Superior temporal gyrus (tissue), 1 donor: ENCODE results near the gene EHBP1L1.
"Not testable (repeated sequence)": the region's sequence is repeated elsewhere in the genome, so short reads cannot be mapped to it uniquely, and the experiment has no call there.

Experiments
- DNase-seq: peaks from one replicate; pipeline ENCODE4 v3.0.0-alpha.2; 2016; ENCODE audit errors: extremely low spot score

The EHBP1L1 gene

DNA sequence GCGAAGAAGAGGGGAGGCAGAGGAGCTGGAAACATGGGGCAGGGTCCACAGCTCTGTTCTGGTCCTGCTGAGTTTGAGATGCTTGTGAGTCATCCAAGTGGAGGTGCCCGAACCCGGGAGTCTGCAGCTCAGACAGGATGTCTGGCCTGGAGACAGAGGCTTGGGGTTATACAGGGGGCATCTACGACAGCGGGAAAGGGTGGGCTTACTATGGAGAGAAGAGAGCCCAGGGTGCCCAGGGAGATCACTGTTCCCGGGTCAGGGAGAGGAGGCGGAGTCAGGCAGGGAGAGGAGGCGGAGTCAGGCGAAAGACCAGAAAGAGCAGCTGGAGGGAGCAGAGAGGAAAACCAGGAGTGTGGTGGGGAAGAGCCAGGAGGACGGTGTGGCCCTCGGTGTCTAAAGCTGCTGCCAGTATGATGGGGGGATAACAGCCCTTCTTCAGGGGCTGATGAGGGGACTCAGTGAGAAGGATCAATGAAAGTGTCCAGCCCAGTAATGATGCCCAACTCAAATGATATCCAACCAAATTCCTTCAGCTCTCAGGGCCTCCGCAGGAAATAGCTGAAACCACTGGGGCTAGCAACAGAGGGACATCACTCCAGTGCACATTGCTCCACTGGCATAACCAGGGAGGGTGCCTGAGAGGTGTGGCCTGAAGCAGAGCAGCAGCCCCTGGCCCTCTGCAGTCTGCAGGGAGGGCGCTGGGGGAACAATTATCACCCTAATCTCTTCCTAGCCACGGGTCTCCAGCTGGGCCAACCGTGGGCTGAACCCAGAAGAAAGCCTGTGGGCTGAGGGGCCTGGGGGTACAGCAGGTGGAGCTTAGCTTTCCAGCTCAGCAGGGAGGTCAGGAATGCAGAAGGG is 15.1 kb upstream of the EHBP1L1 start:
- peak; percentile 61 for DNase-seq

DNA sequence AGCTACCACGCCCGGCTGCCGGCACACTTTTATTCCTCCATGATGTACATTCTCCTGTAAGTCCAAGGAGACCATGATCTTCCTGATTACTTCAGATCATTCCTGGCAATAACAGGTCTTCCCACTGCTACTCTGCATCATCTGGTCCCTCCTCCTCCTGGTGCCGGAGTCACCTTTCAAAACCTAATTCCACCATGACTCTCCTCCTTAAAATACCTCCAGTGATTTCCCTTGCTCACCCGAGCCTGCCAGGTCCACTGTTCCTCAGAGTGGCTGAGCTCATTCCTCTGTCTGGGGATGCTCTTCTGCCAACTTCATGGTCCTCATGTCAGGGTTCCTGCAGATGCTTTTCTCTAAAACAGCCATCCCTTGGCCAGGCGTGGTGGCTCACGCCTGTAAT is 13.8 kb upstream of the EHBP1L1 start:
- no peak for DNase-seq

DNA sequence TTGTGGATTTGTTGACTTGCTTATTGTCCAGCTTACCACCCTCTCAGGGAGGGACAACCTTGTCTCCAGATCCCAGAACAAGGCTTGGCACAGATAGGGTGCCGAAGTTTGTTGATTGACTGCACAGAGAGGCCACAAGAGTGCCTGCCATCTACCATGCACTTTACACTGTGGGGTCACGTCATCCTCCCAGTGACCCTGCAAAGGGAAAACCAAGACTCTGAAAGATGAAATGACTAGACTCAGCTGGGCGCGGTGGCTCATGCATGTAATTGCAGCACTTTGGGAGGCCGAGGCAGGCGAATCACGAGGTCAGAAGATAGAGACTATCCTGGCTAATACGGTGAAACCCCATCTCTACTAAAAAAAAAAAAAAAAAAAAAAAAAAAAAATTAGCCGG is 13.1 kb upstream of the EHBP1L1 start:
- no peak for DNase-seq

DNA sequence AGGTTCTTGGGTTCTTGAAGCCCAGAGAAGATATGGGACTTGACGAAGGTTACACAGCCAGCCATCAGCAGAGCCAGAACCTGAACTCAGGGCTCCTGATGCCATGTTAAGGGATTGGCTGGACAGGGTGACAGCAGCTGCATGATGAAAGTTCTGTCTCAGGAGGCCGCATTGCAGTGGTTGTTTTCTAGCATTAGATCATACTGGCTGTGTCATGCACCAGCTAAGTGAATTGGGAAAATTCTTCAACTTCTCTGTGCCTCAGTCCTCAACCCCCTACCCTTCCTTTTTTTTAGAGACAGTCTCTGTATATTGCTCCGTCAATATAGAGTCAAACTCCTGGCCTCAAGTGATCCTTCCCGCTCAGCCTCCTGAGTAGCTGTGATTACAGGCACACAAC is 12.3 kb upstream of the EHBP1L1 start:
- DNase-seq: no peak

DNA sequence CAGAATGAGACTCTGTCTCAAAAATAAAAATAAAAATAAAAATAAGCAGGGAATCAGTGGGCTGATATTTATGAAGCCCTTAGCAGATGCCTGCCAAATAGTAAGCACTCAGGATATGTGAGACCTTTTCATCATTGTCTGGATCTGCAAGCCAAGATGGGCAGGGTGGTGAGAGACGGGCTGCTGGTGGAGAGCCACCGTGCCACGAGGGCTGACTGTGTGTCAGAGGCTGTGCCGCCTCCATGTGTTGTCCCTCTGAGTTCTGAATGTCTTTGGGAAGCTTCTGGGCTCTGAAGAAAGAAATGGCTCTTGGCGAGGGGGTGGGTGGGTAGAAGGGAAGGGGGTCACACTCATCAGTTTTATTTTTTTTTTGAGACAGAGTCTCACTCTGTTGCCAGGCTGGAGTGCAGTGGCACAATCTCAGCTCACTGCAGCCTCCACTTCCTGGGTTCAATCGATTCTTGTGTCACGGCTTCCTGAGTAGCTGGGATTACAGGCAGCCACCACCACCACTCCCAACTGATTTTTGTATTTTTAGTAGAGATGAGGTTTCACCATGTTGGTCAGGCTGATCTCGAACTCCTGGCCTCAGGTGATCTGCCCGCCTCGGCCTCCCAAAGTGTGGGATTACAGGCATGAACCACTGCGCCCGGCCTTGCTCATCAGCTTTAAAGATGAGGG is 10.8 kb upstream of the EHBP1L1 start:
- not testable (repeated sequence) for DNase-seq

DNA sequence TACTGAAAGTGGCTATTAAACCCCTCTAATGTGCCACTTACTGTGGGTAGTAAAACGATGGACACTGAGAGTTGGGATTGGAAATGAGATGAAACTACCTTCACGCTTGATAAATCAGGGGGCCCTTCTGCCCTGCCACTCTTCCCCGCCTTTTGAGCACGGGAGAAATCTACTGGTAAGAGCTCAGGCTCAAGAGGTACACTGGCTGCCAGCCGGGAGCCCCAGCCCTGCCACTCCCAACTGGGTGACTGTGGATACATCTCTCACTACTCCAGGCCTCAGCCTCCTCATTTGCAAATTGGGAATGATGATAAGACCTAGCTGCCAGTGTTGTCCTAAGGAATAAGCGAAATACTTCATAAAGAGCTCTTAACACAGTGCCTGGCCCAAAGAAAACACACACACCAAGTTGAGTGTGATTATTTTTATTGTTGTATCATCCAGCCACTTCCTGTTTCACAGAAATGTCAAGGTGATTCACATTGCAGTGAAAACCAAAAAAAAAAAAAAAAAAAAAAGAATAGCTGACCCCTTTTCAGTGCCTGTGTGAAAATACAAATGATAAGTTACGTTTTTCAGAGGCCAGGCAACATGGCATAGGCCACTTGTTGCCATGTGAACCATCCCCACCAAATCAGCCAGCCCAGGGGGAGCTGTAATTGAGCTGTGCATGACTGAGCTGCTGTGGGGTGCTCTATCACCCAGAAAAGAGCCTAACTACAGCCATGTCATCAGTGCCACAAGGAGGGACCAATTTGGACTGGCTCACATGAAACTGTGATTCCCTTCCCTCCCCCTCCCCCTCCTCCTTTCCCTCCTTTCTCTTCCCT is 10.0 kb upstream of the EHBP1L1 start:
- DNase-seq: no peak

DNA sequence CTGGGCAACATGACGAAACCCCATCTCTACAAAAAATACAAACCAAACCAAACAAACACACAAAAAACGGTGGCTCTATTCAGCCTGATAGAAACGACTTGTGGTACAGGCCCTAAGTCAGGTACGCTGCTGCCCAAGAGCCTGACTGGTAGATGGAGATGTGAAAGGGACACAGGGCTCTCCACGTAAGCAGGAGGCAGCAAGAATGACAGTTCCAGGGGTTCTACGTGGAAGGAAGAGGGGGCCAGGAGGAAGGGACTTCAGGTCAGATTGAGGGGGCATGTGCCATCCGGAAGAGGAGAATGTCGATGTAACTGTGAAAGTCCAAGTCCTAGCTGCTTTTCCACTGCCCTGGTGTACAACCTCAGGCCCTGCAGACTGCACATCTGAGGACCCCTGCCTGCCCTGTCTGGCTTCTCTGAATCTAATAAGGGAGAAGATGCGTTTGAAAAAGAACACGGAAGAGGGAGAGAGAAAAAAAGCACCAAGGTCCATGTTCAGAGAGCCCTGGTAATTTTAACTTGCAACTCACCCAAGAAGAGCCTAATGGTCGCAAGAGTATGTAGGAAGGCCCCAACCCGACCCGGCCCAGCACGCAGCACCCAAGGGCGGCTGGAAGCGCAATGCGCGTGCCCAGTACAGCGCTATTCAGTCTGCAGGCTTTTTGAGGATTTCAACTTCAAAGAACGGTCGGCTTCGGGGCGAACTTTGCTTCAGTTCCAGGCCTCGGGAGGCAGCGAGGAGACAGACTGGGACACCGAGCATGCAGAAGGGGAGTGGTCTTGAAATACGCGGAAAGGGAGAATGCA is 6.5 kb upstream of the EHBP1L1 start:
- no peak for DNase-seq

DNA sequence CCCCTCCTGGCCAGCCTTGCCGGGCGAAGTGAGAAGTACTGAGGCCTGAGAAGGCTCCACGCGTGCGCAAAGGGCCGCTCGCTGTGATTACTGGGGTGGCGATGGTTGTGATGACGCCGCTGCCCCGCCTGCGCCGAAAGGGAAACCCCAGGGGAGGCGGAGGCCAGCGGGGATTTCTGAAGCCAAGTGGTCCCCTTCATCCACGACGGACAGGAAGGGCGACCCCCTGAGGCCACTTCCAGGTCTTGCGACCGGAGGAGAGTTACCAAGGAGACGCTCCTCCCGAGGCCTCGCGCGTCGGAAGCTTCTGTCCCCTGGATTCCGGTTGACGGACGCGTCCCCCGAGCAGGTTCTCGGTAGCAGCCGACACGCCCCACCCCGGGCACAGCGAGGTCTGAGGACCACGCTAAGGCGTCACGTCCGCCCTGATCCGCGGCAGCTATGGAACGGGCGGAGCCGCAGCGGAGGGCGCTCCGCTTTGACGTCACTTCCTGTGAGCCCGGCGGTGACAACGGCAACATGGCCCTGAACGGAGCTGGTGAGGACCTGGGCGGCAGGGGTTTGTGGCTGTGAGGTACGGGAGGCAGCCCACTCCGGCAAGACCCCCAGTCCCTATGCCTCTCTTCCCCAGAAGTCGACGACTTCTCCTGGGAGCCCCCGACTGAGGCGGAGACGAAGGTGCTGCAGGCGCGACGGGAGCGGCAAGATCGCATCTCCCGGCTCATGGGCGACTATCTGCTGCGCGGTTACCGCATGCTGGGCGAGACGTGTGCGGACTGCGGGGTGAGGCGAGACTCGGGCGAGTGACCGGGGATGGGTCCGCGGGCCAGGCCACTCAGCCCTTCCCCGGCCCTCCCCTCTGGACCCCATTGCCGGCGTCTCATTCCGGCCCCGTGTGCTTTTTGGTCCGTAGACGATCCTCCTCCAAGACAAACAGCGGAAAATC is 5.6 kb upstream of the EHBP1L1 start, which contains the start of gene ZNRD2:
Gene ZNRD2 (plus strand): TSS at position 505 of the 946 bp plus-strand sequence. CDS start 15 bp downstream, at position 520.
- peak; percentile 98 for DNase-seq

DNA sequence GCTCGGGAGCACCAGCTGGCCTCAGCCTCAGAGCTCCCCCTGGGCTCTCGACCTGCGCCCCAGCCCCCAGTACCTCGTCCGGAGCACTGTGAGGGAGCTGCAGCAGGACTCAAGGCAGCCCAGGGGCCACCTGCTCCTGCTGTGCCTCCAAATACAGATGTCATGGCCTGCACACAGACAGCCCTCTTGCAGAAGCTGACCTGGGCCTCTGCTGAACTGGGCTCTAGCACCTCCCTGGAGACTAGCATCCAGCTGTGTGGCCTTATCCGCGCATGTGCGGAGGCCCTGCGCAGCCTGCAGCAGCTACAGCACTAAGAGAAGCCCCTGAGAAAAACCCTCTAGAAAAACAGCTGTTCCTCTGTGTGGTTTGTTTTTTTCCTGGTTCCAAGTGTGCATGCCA is 4.4 kb upstream of the EHBP1L1 start:
- DNase-seq: no peak

DNA sequence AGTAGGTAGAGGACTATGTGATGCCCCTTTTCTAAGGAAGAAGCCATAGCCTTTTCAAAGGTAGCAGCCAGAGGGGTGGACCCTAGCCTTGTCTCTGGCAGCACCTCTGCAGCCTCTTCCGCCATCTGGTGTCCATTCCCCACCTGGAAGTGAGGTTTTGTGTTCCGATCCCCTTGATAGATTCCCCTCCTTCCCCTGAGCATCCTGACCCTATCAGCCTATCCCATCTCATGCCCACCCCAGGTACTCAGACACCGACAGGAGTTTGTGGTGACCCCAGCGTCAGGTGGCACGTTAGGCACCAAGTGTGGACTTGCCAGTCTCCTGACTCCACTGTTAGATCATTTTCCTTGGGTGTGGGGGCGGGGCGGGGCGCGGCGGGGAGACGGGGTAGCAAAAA is 3.9 kb upstream of the EHBP1L1 start:
- DNase-seq: peak; percentile 19

DNA sequence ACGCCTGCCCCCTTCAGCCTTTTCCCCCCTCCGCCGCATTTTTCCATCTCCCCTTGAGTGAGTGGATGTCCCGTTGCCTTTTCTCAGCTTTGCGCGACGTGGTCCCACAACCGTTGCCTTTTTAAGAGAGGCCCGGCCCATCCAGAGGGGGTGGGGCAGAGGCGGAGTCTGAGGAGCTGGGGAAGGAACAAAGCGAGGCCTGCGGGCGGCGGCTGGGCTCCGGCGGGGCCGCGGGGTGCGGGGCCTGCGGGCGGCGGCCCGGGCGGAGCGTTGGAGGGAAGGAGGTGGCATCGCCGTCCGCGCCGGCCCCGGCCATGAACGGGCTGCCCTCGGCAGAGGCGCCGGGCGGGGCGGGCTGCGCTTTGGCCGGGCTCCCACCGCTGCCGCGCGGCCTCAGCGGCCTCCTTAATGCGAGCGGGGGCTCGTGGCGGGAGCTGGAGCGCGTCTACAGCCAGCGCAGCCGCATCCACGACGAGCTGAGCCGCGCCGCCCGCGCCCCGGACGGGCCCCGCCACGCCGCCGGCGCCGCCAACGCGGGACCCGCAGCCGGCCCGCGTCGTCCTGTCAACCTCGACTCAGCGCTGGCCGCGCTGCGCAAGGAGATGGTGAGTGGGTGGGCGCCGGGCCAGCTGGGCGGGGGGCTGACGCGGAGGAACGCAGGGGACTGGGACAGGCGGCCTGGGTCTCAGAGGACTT is 3.3 kb upstream of the EHBP1L1 start, which contains the start of gene FAM89B:
Gene FAM89B (plus strand): TSS at position 183 of the 696 bp plus-strand sequence. CDS start 132 bp downstream, at position 315.
- DNase-seq: peak; percentile 82

DNA sequence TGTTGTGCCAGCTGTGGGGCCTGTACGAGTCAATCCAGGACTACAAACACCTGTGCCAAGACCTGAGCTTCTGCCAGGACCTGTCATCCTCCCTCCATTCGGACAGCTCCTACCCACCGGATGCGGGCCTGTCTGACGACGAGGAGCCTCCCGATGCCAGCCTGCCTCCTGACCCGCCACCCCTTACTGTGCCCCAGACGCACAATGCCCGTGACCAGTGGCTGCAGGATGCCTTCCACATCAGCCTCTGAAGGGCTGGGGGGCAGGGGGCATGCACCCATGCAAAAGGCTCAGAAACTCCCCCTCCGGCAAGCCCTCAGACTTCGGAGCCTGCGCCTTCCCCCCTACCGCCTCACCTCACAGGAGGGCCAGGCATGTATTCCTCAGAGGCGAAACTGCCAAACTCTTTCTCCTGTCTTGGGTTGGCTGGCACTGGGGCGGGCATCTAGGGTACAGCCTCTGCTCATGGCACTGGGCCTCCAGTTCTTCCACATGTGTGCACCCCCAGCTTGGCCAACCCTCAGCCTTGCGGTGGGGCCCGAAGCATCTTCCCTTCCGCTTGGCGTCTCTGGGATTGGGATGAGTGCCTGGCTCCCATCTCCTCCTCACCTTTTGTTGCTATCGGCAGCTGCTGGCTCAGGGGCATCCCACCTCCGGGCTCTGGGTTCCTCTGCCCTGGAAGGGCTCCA is 2.3 kb upstream of the EHBP1L1 start:
- DNase-seq: peak; percentile 12

DNA sequence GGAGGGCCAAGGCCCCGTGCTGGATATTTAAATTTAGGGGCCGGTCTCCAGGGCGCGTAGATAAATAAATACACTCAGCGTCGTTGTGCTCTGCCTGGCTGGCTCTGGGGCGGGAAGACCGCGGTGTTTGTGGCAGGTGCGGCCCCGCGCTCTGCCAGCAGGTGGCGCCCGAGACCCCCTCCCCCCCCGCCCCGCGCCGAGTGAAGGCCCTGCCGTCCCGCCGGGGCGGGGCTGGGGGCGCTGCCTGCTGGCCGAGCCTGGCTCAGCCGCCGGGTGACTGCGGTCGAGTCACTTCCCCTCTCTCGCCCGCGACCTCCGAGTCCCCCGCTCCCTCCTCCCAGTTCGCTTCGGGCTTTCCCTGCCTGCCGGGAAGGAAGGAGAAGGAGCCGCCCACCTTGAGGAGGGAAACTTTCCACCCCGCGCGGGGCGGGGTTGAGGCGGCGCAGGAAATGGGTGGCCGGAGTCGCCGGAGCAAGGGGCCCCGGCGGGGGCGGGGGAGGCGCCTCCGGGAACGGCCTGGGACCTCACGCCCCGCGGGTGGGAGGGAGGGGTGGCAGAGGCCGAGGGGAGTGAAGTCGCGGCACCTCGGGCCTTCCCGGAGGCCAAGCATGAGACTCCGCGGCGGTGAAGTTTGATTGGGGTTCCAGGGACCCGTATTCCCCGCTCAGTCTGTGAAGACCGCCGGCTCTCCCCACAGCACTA is 1.6 kb upstream of the EHBP1L1 start:
- DNase-seq: peak; percentile 67

DNA sequence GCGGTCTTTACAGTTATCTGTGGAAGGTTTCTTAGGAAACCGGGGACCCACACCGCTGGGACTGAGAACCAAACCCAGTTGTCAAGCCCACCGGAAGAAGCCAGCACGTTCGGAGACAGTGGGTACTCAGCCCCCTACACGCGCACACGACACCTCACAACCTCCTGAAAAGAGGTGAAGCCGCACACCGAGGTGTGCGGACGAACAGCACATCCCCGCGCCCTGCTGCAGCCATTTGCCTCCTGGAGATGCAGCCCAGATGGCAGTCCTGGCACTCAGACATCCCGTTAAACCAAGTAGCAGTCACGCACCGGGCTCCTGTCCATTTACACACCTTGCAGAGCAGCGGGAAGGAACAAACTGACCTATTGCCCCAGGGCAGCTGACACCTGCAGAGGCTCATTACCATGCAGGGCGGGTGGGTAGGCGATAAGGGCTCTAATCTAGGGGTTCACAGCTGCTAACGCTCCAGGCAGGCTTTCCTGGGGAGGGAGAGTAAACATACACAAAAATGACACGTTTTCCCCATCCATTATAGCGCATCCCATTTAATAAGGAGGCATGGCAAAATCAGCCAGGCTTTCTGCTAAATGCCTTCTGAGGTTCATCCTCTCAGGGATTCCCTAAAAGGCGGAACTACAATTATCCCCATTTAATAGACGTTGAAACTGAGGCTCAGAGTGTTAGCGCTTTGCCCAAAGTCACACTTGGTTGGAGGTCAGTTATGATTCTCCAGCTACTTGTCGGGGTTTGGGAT is 864 bp upstream of the EHBP1L1 start:
- peak; percentile 18 for DNase-seq

DNA sequence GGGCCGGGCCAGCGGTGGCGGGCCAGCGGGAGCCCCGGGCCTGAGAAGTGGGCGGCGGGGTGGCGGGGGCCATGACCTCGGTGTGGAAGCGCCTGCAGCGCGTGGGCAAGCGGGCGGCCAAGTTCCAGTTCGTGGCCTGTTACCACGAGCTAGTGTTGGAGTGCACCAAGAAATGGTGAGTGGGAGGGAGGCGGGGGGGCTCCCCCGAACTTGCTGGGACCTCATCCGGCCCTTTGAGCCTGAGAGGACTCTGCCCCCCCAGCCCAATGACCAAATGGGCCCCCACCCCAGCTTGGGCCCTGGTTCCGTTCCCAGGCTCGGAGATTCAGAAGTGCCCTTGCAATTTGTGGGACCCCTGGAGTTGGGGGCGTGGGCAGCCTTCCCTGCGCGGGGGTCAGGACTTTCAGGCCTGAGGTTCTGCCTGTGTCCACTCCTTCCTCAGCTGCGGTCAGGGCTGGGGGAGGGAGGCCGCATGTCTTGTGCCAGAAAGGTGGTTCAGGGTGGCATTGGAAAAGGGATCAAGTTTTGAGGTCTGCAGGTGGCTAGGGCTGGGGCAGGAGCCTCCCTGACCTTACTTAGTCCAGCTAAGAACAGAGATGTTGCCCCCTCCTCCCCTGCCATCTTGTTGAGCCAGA is 496 bp downstream of the EHBP1L1 start:
- DNase-seq: no peak

DNA sequence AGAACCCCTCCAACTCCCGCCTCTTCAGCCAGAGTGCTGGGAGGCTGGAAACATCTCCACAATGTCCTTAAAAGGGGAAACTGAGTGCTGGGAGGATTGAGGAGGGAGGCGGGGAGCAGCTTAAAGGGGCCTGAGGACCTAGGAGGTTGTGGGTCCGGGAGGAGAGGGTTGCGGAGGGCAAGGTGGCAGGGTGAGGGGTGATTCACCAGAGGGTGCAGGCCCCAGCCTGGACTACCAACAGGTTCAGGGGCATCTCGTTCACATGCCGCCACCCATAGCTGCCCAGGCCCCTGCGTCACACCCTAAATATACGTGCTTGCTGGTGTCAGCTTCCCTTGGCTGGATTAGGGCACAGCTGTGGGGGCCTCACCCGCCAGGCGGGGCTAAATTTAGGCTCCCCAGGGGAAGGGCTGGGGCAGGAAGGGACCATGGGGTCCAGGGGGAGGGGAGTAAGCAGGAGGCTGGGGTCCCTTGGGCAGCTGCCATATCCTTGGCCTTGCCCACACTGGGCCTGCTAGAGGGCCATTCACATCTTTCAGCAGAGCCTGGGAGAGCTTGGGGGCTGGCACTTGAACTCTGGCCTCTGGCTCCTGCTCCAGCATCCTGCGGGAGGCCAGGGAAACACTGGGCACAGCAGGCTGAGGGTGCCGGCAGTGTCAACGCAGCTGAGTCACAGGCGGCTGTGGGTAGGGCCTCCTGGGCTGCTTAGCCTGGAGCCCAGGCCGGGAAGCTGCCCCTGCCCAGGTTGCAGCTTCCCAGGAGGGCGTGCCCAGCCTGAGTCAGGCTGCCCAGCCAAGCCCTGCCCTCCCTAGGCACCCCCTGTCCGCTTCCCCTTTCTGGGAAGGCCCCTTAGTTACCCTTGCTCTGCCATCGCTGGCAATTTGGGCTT is 1.3 kb downstream of the EHBP1L1 start:
- no peak for DNase-seq
